Measurements from ENCODE around the gene MAFB.

MAFB gene

GRCh38 chr20:40702504-40702903, 13.5 kb upstream of the MAFB start:
- DNase-seq (ENCODE audit: low spot score), result no peak

GRCh38 chr20:40698744-40699143, 9.7 kb upstream of the MAFB start:
- DNase-seq (ENCODE audit: low spot score), result no peak

GRCh38 chr20:40698281-40698680, 9.2 kb upstream of the MAFB start:
- no peak for DNase-seq (ENCODE audit: low spot score)

GRCh38 chr20:40697541-40697940, 8.5 kb upstream of the MAFB start:
- no peak for DNase-seq (ENCODE audit: low spot score)

GRCh38 chr20:40695214-40695613, 6.2 kb upstream of the MAFB start:
- DNase-seq (ENCODE audit: low spot score), result no peak

GRCh38 chr20:40694246-40694645, 5.2 kb upstream of the MAFB start:
- DNase-seq (ENCODE audit: low spot score), result no peak

- DNase-seq (ENCODE audit: low spot score), result no peak
These were observed 3.4 kb upstream of the MAFB start for GRCh38 chr20:40692240-40693011.

GRCh38 chr20:40691566-40692239, 2.7 kb upstream of the MAFB start:
- no peak for DNase-seq (ENCODE audit: low spot score)

- DNase-seq (ENCODE audit: low spot score), result no peak
These were observed 2.0 kb upstream of the MAFB start for GRCh38 chr20:40690836-40691565.

GRCh38 chr20:40689943-40690835, 1.2 kb upstream of the MAFB start:
- peak; percentile 81 for DNase-seq (ENCODE audit: low spot score)

- no peak for DNase-seq (ENCODE audit: low spot score)
These were observed 622 bp downstream of the MAFB start for GRCh38 chr20:40688129-40689099.

- DNase-seq (ENCODE audit: low spot score), result no peak
These were observed 1.5 kb downstream of the MAFB start for GRCh38 chr20:40687384-40688128.

GRCh38 chr20:40686893-40687292, 2.1 kb downstream of the MAFB start:
- no peak for DNase-seq (ENCODE audit: low spot score)

GRCh38 chr20:40686434-40686882, 2.6 kb downstream of the MAFB start:
- no peak for DNase-seq (ENCODE audit: low spot score)

GRCh38 chr20:40685349-40685748, 3.7 kb downstream of the MAFB start:
- DNase-seq (ENCODE audit: low spot score), result no peak

GRCh38 chr20:40683894-40684268, 5.2 kb downstream of the MAFB start:
- no peak for DNase-seq (ENCODE audit: low spot score)

- no peak for DNase-seq (ENCODE audit: low spot score)
These were observed 5.7 kb downstream of the MAFB start for GRCh38 chr20:40683221-40683893.

- DNase-seq (ENCODE audit: low spot score), result no peak
These were observed 6.7 kb downstream of the MAFB start for GRCh38 chr20:40682104-40682981.
